Measurements from ENCODE around the gene ZDHHC1.
A peak's percentile ranks its signal among the peaks of the same experiment; 100 is the strongest.

ZDHHC1 gene

DNA sequence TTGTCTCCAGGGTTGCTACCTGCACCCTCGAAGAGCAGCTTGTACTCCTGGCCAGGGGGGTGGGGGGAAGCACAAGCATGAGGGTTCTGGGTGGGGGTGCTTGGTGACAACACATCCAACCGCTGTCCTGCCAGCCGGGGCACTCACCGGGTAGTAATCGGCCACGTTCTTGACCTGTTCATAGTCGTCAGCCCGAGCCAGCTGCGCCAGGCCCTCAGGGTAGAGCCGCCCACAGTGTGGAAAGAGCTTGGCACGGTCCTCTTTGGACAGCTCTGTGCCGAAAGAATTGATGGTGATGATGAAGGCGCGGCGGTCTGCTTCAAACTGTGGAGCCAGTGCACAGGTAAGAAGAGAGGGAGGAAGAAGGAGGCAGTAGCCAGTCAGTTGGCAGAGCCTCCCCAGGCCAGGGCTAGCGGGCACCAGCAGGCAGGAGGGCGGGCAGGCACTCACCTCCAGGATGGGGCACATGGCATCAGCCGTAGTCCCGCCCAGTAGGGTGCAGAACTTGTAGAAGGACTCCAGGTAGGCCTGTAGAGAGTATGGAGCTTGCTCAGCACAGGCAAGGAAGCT lies 22.6 kb upstream of the ZDHHC1 start:
- no peak for DNase-seq (ENCODE audit: low read depth)
- TF ChIP-seq, protein P1, sequence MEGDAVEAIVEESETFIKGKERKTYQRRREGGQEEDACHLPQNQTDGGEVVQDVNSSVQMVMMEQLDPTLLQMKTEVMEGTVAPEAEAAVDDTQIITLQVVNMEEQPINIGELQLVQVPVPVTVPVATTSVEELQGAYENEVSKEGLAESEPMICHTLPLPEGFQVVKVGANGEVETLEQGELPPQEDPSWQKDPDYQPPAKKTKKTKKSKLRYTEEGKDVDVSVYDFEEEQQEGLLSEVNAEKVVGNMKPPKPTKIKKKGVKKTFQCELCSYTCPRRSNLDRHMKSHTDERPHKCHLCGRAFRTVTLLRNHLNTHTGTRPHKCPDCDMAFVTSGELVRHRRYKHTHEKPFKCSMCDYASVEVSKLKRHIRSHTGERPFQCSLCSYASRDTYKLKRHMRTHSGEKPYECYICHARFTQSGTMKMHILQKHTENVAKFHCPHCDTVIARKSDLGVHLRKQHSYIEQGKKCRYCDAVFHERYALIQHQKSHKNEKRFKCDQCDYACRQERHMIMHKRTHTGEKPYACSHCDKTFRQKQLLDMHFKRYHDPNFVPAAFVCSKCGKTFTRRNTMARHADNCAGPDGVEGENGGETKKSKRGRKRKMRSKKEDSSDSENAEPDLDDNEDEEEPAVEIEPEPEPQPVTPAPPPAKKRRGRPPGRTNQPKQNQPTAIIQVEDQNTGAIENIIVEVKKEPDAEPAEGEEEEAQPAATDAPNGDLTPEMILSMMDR (IDR thresholded peaks at IDR 0.05; ENCODE audit: insufficient read depth, low read depth, low read length, missing control alignments) = no peak
- no peak overlapping the region for H3K4me3 ChIP-seq (ENCODE audit: low read depth, low read length)

DNA sequence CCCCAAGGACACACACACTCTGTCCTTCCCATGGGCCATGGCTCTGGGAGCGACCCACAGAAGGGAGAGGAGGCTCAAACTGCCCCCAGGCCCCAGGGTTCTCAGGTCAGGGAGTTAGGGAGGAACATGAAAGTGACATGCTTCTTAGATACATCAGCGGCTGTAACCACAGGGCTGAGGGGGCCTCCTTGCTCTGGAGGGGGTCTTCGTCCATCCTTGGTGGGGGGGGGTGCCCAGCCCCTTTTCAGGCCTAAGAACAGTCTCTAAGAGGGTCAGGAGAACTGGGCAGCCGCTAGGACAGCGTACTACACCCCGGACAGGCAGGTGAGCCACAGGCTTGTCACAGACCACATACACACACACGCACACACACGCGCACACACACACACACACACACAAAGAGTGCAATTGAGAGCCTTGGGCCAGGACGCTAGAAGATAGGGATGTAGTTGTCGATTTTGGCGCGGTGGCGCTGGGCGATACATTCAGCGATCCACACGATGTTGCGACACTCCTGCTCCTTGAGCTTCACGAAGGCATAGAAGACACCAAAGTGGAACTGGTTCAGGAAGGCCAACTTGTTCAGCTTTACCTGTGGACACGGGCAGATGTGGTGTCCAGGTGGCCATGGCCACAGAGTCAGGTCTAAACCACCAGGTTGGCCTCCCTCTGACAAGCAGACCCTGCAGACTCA lies 22.0 kb upstream of the ZDHHC1 start:
- no peak for DNase-seq (ENCODE audit: low read depth)
- TF ChIP-seq, protein P1 (IDR thresholded peaks at IDR 0.05; ENCODE audit: insufficient read depth, low read depth, low read length, missing control alignments) = no peak

DNA sequence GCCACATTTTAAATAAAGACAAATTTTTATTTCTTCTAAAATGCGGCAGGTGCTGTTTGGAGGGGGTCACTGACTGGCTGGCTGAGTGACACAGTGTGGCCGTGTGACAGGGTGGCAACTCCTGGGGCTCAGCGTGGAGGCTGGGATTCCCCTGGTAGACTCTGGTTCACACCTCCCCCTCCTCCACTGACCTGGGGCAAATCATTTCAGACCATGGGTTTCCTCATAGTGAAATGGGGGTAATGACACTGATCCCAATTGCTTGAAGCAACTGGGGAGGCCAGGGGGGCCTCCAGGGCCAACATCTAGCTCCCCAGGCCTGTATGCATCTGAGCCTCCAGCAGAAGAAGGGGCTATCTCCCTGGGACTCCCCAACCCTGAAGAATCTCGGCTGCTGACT lies 21.2 kb upstream of the ZDHHC1 start:
- no peak overlapping the region for H3K4me3 ChIP-seq (ENCODE audit: low read depth, low read length)
- TF ChIP-seq, protein P1 (IDR thresholded peaks at IDR 0.05; ENCODE audit: insufficient read depth, low read depth, low read length, missing control alignments) = no peak
- peak; percentile 36 for DNase-seq (ENCODE audit: low read depth)

More for the DNA sequence above, 22.0 kb upstream of the ZDHHC1 start:
- no peak overlapping the region for H3K4me3 ChIP-seq (ENCODE audit: low read depth, low read length)

DNA sequence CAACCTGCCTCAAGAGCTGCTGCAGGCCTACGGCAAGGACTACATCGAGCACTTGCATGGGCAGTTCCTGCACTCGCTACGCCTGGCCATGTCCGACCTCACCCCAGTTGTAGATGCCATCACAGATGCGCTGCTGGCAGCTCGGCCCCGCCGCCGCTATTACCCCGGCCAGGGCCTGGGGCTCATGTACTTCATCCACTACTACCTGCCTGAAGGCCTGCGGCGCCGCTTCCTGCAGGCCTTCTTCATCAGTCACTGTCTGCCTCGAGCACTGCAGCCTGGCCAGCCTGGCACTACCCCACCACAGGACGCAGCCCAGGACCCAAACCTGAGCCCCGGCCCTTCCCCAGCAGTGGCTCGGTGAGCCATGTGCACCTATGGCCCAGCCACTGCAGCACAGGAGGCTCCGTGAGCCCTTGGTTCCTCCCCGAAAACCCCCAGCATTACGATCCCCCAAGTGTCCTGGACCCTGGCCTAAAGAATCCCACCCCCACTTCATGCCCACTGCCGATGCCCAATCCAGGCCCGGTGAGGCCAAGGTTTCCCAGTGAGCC lies 20.4 kb upstream of the ZDHHC1 start:
- no peak overlapping the region for H3K4me3 ChIP-seq (ENCODE audit: low read depth, low read length)
- TF ChIP-seq, protein P1 (IDR thresholded peaks at IDR 0.05; ENCODE audit: insufficient read depth, low read depth, low read length, missing control alignments) = no peak
- no peak for DNase-seq (ENCODE audit: low read depth)

DNA sequence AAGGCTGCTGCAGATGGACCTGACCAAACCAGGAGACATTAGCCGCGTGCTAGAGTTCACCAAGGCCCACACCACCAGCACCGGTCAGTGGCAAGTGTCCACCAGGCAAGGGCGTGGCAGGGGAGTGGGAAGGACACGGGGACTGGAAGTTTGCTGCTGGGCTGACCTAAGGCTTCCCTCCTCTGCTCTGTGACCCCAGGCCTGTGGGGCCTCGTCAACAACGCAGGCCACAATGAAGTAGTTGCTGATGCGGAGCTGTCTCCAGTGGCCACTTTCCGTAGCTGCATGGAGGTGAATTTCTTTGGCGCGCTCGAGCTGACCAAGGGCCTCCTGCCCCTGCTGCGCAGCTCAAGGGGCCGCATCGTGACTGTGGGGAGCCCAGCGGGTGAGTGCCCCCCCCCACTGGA lies 19.5 kb upstream of the ZDHHC1 start:
- DNase-seq (ENCODE audit: low read depth) = no peak
- TF ChIP-seq, protein P1 (IDR thresholded peaks at IDR 0.05; ENCODE audit: insufficient read depth, low read depth, low read length, missing control alignments) = no peak
- no peak overlapping the region for H3K4me3 ChIP-seq (ENCODE audit: low read depth, low read length)

DNA sequence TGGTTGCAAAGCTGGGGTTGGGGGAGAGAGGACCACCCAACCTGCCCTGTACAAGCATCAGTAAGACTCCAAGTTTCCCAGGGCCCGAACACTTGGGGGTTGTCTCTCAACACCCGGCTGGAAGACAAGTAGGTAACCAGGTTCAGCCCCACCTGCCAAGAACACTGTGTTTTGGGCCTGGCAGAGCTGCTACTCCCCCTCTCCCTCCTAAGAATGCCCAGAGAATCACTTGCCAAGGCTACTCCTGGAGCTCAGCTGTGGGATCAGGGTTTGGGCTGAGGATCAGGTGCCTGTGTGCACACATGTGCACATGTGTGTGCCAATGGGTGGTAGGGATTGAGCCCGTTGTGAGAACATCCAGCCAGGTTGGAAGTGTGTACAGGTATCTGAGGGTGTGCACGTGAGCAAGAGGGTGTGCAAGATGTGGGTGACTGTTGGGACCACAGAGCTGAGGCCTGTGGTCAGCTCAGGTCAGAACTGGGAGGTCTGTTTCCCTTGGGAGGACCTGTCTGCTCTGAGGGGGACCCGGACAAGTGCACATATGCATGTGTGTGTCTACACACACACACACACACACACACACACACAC lies 16.9 kb upstream of the ZDHHC1 start:
- H3K4me3 ChIP-seq (ENCODE audit: low read depth, low read length) = no peak overlapping the region
- TF ChIP-seq, protein P1 (IDR thresholded peaks at IDR 0.05; ENCODE audit: insufficient read depth, low read depth, low read length, missing control alignments) = no peak
- no peak for DNase-seq (ENCODE audit: low read depth)

Measured in GM12865 (cell line).